H9 (cell line): ENCODE results near the gene OOSP4A. TPM values are rescaled to one million over a fixed set of nuclear protein-coding genes. Genes with fewer than 3 reads are reported as not detected.

ENCODE experiments used
- DNase-seq: peaks from one replicate; pipeline ENCODE4 v3.0.0-alpha.2; 2017
- H2AFZ ChIP-seq: one replicate; pipeline ENCODE4 v1.6.1; 2013; ENCODE audit warnings: mild to moderate bottlenecking, low read length, control low read depth, moderate library complexity
- H2AK5ac ChIP-seq: 2 replicates; pipeline ENCODE4 v1.6.1; 2013; ENCODE audit warnings: low read length, control low read depth, mixed read lengths; ENCODE audit not compliant: insufficient read length
- H2BK120ac ChIP-seq: one replicate; pipeline ENCODE4 v1.6.1; 2013; ENCODE audit warnings: low read depth, mild to moderate bottlenecking, low read length, control low read depth, inconsistent platforms; ENCODE audit not compliant: poor library complexity, severe bottlenecking
- H2BK12ac ChIP-seq: 2 replicates; pipeline ENCODE4 v1.6.1; 2013; ENCODE audit warnings: low read length, control low read depth, mixed read lengths, low read depth; ENCODE audit not compliant: insufficient read length
- H2BK15ac ChIP-seq: 2 replicates; pipeline ENCODE4 v1.6.1; 2013; ENCODE audit warnings: low read depth, low read length, control low read depth
- H2BK20ac ChIP-seq: one replicate; pipeline ENCODE4 v1.6.1; 2013; ENCODE audit warnings: low read depth, mild to moderate bottlenecking, low read length, control low read depth, inconsistent platforms; ENCODE audit not compliant: poor library complexity, severe bottlenecking
- H2BK5ac ChIP-seq: 2 replicates; pipeline ENCODE4 v1.6.1; 2013; ENCODE audit warnings: low read length, control low read depth, mixed read lengths; ENCODE audit not compliant: insufficient read length
- H3K14ac ChIP-seq: 2 replicates; pipeline ENCODE4 v1.6.1; 2013; ENCODE audit warnings: low read length, control low read depth; ENCODE audit not compliant: insufficient read depth
- H3K18ac ChIP-seq: 2 replicates; pipeline ENCODE4 v1.6.1; 2013; ENCODE audit warnings: low read depth, mild to moderate bottlenecking, mixed read lengths, low read length, control low read depth; ENCODE audit not compliant: insufficient read length
- H3K23ac ChIP-seq: 2 replicates; pipeline ENCODE4 v1.6.1; 2013; ENCODE audit warnings: low read length, control low read depth, mixed read lengths, low read depth; ENCODE audit not compliant: insufficient read length
- H3K23me2 ChIP-seq: 2 replicates; pipeline ENCODE4 v1.6.1; 2013; ENCODE audit warnings: low read depth, mild to moderate bottlenecking, mixed read lengths, low read length, control low read depth; ENCODE audit not compliant: insufficient read length, poor library complexity, severe bottlenecking
- H3K27ac ChIP-seq: 2 replicates; pipeline ENCODE4 v1.5.1; 2013; ENCODE audit warnings: low read length, control low read depth, mixed read lengths, low read depth; ENCODE audit not compliant: insufficient read length
- H3K27me3 ChIP-seq: 2 replicates; pipeline ENCODE4 v1.6.1; 2013; ENCODE audit warnings: low read length, control low read depth, inconsistent platforms; ENCODE audit not compliant: insufficient read depth
- H3K4ac ChIP-seq: 2 replicates; pipeline ENCODE4 v1.6.1; 2013; ENCODE audit warnings: low read depth, mild to moderate bottlenecking, control low read depth, inconsistent platforms, low read length, moderate library complexity
- H3K4me1 ChIP-seq: 2 replicates; pipeline ENCODE4 v1.6.1; 2013; ENCODE audit warnings: low read length, control low read depth, inconsistent platforms; ENCODE audit not compliant: insufficient read depth
- H3K4me2 ChIP-seq: 2 replicates; pipeline ENCODE4 v1.6.1; 2013; ENCODE audit warnings: low read length, control low read depth, mixed read lengths; ENCODE audit not compliant: insufficient read length, insufficient read depth
- H3K56ac ChIP-seq: 2 replicates; pipeline ENCODE4 v1.6.1; 2013; ENCODE audit warnings: low read depth, mild to moderate bottlenecking, mixed read lengths, low read length, control low read depth; ENCODE audit not compliant: insufficient read length
- H3K79me1 ChIP-seq: 2 replicates; pipeline ENCODE4 v1.6.1; 2013; ENCODE audit warnings: low read depth, mild to moderate bottlenecking, moderate library complexity, low read length, control low read depth, inconsistent platforms; ENCODE audit not compliant: insufficient read depth, poor library complexity, severe bottlenecking
- H3K79me2 ChIP-seq: 2 replicates; pipeline ENCODE4 v1.6.1; 2013; ENCODE audit warnings: low read length, control low read depth, inconsistent platforms; ENCODE audit not compliant: insufficient read depth
- H3K9ac ChIP-seq: 2 replicates; pipeline ENCODE4 v1.6.1; 2013; ENCODE audit warnings: low read length, control low read depth, mixed read lengths; ENCODE audit not compliant: insufficient read length; ENCODE audit errors: extremely low read depth
- H3K9me3 ChIP-seq: one replicate; pipeline ENCODE4 v1.6.1; 2013; ENCODE audit warnings: low read depth, low read length, inconsistent platforms; ENCODE audit not compliant: control insufficient read depth
- H3T11ph ChIP-seq: one replicate; pipeline ENCODE4 v1.6.1; 2013; ENCODE audit warnings: mild to moderate bottlenecking, low read length, control low read depth, inconsistent platforms
- H4K20me1 ChIP-seq: one replicate; pipeline ENCODE4 v1.6.1; 2013; ENCODE audit not compliant: control insufficient read depth, insufficient read length, insufficient read depth
- H4K5ac ChIP-seq: 2 replicates; pipeline ENCODE4 v1.6.1; 2013; ENCODE audit warnings: low read depth, mild to moderate bottlenecking, mixed read lengths, low read length, control low read depth; ENCODE audit not compliant: insufficient read length
- H4K8ac ChIP-seq: replicated peaks from 2 replicates; pipeline ENCODE4 v1.6.1; 2013; ENCODE audit warnings: low read length, control low read depth, mixed read lengths, low read depth; ENCODE audit not compliant: insufficient read length
- H4K91ac ChIP-seq: 2 replicates; pipeline ENCODE4 v1.6.1; 2013; ENCODE audit warnings: low read depth, mild to moderate bottlenecking, moderate library complexity, mixed read lengths, low read length, control low read depth; ENCODE audit not compliant: insufficient read length
- H3K27ac Mint-ChIP-seq, 3 experiments: 2 replicates in 2 of 3; 3 replicates in 1 of 3; pipeline ENCODE4 v1.8.0; 2020 to 2021; ENCODE audit warnings: mixed read lengths in 3 of 3, mild to moderate bottlenecking in 1 of 3, moderate library complexity in 1 of 3
- H3K27me3 Mint-ChIP-seq: 2 replicates; pipeline ENCODE4 v1.8.0; 2021; ENCODE audit warnings: low read depth, mild to moderate bottlenecking, moderate library complexity, mixed read lengths
- H3K36me3 Mint-ChIP-seq, 3 experiments: 2 replicates in 2 of 3; 3 replicates in 1 of 3; pipeline ENCODE4 v1.8.0; 2020 to 2021; ENCODE audit warnings: low read depth in 3 of 3, mixed read lengths in 3 of 3; ENCODE audit not compliant: insufficient read depth in 1 of 3
- H3K4me1 Mint-ChIP-seq, 2 experiments: 2 replicates each; pipeline ENCODE4 v1.8.0; 2020; ENCODE audit warnings: mixed read lengths in 2 of 2
- H3K4me3 Mint-ChIP-seq, 2 experiments: 2 replicates in 1 of 2; 3 replicates in 1 of 2; pipeline ENCODE4 v1.8.0; 2020 to 2021; ENCODE audit warnings: mild to moderate bottlenecking in 2 of 2, mixed read lengths in 2 of 2, moderate library complexity in 1 of 2
- H3K9me3 Mint-ChIP-seq, 2 experiments: 2 replicates in 1 of 2; 3 replicates in 1 of 2; pipeline ENCODE4 v1.8.0; 2020; ENCODE audit warnings: mild to moderate bottlenecking in 2 of 2, mixed read lengths in 2 of 2, moderate library complexity in 1 of 2
- CTCF ChIP-seq: fragments of 200-600 bp; sonication (generic); conservative IDR thresholded peaks from 3 replicates; pipeline ENCODE4 v1.8.0; 2021; ENCODE audit warnings: antibody characterized with exemption, mild to moderate bottlenecking
- WGBS: extraction: QIAGEN DNeasy Blood & Tissue Kit; methylation state at CpG from one replicate; pipeline ENCODE4 v1.1.7; 2013; ENCODE audit warnings: missing lambda C conversion rate, low lambda C conversion rate, mixed read lengths; ENCODE audit not compliant: insufficient read length; ENCODE audit errors: extremely low coverage; 5-methylcytosine and 5-hydroxymethylcytosine counted together
- total RNA-seq: library from RNA; stranded (reverse); gene quantifications from 2 replicates; pipeline ENCODE4 v1.2.1, GENCODE V29; 2021

The OOSP4A gene
- total RNA-seq, 1 experiment from 2014 or later, result not detected

- Histone ChIP-seq H3K9ac (no peak overlapping the region), H3K56ac (no peak overlapping the region), H3K18ac (no peak overlapping the region), H3K23me2 (no peaks in the 10 kb centered on the region), H3K9me3 (no peaks in the 10 kb centered on the region), H3K14ac (no peak overlapping the region), H4K5ac (no peak overlapping the region), H3K79me1 (no peaks in the 10 kb centered on the region), H2BK120ac (no peak overlapping the region), H3T11ph (no peak overlapping the region), H4K20me1 (no peaks in the 10 kb centered on the region), H2AFZ (no peak overlapping the region), H3K4ac (no peak overlapping the region), H3K27me3 (no peaks in the 10 kb centered on the region), H2BK15ac (no peak overlapping the region), H3K4me1 (peaks cover 4% of the 10 kb centered on the region; the same call in 1 of the 2 replicates), H3K27ac (no peak overlapping the region), H2AK5ac (no peak overlapping the region), H2BK12ac (no peak overlapping the region), H2BK5ac (no peak overlapping the region), H3K4me2 (no peak overlapping the region), H4K91ac (no peak overlapping the region), H4K8ac (no peak overlapping the region), H3K79me2 (no peaks in the 10 kb centered on the region), H3K23ac (no peak overlapping the region), H2BK20ac (no peak overlapping the region)
- H3K36me3 Mint-ChIP-seq, result no peaks in the 10 kb centered on the region
- H3K27ac Mint-ChIP-seq, result no peak overlapping the region
- H3K27me3 Mint-ChIP-seq, result no peaks in the 10 kb centered on the region
- no peak for DNase-seq
- H3K4me1 Mint-ChIP-seq, result peaks cover 23% of the 10 kb centered on the region in 2 experiments
- no peaks in the 10 kb centered on the region for H3K9me3 Mint-ChIP-seq
- no peak for TF ChIP-seq CTCF
- WGBS, result no CpG with 5 or more reads among the region's 1 CpG
- no peak overlapping the region for H3K4me3 Mint-ChIP-seq
These were observed 4.6 kb downstream of the OOSP4A start for GRCh38 chr11:59968395-59968783.
